ENCODE measurements around the gene ERH. TPM values are rescaled to one million over a fixed set of nuclear protein-coding genes. Genes with fewer than 3 reads are reported as not detected.
A peak's percentile ranks its signal among the peaks of the same experiment; 100 is the strongest.

ERH gene
- total RNA-seq, 5 donors from 2014 or later (not counting 1 experiment from before 2014, with no cell fraction given) = 108 to 119 (median 115) TPM

GRCh38 chr14:69342928-69343525 lies 55.1 kb downstream of the ERH start:
- H3K27me3 ChIP-seq (replicated peaks in 1 of 2; ENCODE audit: control insufficient read depth in 2 of 2, extremely low read depth in 1 of 2, insufficient read depth in 2 of 2, low read length in 1 of 2) = peaks cover 0 to 29% of the 10 kb centered on the region in 2 experiments
- Mint-ChIP-seq H3K4me3 (no peak overlapping the region), H3K4me1 (no peaks in the 10 kb centered on the region), H3K27me3 (peaks cover 14 to 16% of the 10 kb centered on the region in 2 donors), H3K27ac (no peak overlapping the region), H3K9me3 (no peaks in the 10 kb centered on the region), H3K36me3 (no peaks in the 10 kb centered on the region)
- ATAC-seq (replicated peaks in 1 of 4) = no peak
- no peaks in the 10 kb centered on the region for H3K36me3 ChIP-seq (ENCODE audit: control insufficient read depth in 2 of 2, extremely low read depth in 1 of 2, insufficient read depth in 1 of 2, low read length in 1 of 2)
- ChIA-PET CTCF (no interaction called here), POLR2A (no interaction called here)
- H3K4me1 ChIP-seq (ENCODE audit: control insufficient read depth in 1 of 2, extremely low read depth in 1 of 2, insufficient read depth in 2 of 2, low read length in 2 of 2) = no peaks in the 10 kb centered on the region
- 90% methylated on average over 6 of the region's 8 CpGs for WGBS (ENCODE audit: insufficient coverage)
- no peaks in the 10 kb centered on the region for H3K9me3 ChIP-seq
- H3K27ac ChIP-seq (ENCODE audit: low read length) = no peak overlapping the region
- H3K4me3 ChIP-seq (ENCODE audit: control insufficient read depth in 1 of 2, extremely low read depth in 1 of 2, low read length in 1 of 2) = no peak overlapping the region
- no peak for DNase-seq

DNA sequence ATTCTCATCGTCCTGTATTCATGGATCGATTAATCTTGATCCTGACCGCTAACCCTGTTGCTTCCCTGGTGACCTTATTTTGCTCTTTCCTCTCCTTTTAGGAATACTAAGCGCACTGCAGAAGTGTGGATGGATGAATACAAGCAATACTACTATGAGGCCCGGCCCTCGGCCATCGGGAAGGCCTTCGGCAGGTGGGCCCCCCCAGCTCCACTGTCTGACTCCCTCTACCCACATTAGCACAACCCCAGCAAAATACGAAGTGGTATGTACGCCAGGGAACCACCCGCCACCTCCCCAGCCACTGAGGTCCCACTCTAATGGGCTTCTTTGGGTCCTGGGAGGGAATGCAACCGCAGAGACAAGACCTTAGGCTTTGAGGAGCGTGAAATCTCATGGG lies 58.7 kb downstream of the ERH start:
- POLR2A ChIA-PET = no interaction called here

DNA sequence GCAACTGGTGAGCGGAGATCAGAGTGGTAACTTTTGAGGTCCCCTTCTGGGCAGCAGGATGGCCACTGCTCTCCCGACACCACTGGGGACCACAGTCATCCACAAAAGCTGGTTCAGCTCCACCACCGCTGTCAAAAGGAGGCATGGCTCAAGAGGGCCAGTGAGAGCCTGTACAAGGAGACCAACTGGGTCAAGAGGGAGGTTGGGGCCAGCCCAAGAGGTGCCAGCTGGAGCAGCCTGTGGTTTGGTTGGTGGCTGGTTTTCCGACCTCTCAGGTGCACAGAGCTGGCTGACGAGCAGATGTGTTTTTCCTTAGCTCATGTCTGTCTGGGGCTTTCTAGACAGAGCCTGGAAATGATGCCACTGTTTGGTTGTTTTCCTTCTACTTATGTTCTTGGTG lies 60.1 kb downstream of the ERH start:
- H3K36me3 ChIP-seq (ENCODE audit: control insufficient read depth in 2 of 2, extremely low read depth in 1 of 2, insufficient read depth in 1 of 2, low read length in 1 of 2) = peaks cover 0 to 2% of the 10 kb centered on the region in 2 donors
- DNase-seq (no peak), ATAC-seq (replicated peaks in 1 of 4) (no peak)
- H3K4me1 ChIP-seq (ENCODE audit: control insufficient read depth in 1 of 2, extremely low read depth in 1 of 2, insufficient read depth in 2 of 2, low read length in 2 of 2) = peaks cover 0 to 20% of the 10 kb centered on the region in 2 experiments
- Mint-ChIP-seq H3K27me3 (peaks cover 16 to 19% of the 10 kb centered on the region in 2 donors), H3K36me3 (no peaks in the 10 kb centered on the region), H3K4me3 (no peak overlapping the region), H3K9me3 (no peaks in the 10 kb centered on the region), H3K4me1 (peaks cover 7 to 23% (median 14%) of the 10 kb centered on the region in 3 donors), H3K27ac (no peak overlapping the region)
- no peak overlapping the region for H3K4me3 ChIP-seq (ENCODE audit: control insufficient read depth in 1 of 2, extremely low read depth in 1 of 2, low read length in 1 of 2)
- ChIA-PET POLR2A (no interaction called here), CTCF (no interaction called here)
- no peaks in the 10 kb centered on the region for H3K9me3 ChIP-seq
- 82% methylated on average over 4 of the region's 5 CpGs for WGBS (ENCODE audit: insufficient coverage)
- peaks cover 0 to 27% of the 10 kb centered on the region in 2 experiments for H3K27me3 ChIP-seq (replicated peaks in 1 of 2; ENCODE audit: control insufficient read depth in 2 of 2, extremely low read depth in 1 of 2, insufficient read depth in 2 of 2, low read length in 1 of 2)
- H3K27ac ChIP-seq (ENCODE audit: low read length) = no peak overlapping the region

More for the DNA sequence above, 58.7 kb downstream of the ERH start:
- peaks cover 0 to 27% of the 10 kb centered on the region in 2 experiments for H3K27me3 ChIP-seq (replicated peaks in 1 of 2; ENCODE audit: control insufficient read depth in 2 of 2, extremely low read depth in 1 of 2, insufficient read depth in 2 of 2, low read length in 1 of 2)
- H3K4me1 ChIP-seq (ENCODE audit: control insufficient read depth in 1 of 2, extremely low read depth in 1 of 2, insufficient read depth in 2 of 2, low read length in 2 of 2) = peaks cover 0 to 15% of the 10 kb centered on the region in 2 experiments
- Mint-ChIP-seq H3K9me3 (no peaks in the 10 kb centered on the region), H3K4me1 (peaks cover 2 to 16% (median 8%) of the 10 kb centered on the region in 3 donors), H3K4me3 (no peak overlapping the region), H3K27me3 (peaks cover 13 to 16% of the 10 kb centered on the region in 2 donors), H3K27ac (no peak overlapping the region), H3K36me3 (no peaks in the 10 kb centered on the region)
- WGBS (ENCODE audit: insufficient coverage) = 93% methylated on average over 2 of the region's 13 CpGs
- H3K36me3 ChIP-seq (ENCODE audit: control insufficient read depth in 2 of 2, extremely low read depth in 1 of 2, insufficient read depth in 1 of 2, low read length in 1 of 2) = no peaks in the 10 kb centered on the region
- H3K9me3 ChIP-seq = no peaks in the 10 kb centered on the region
- no peak overlapping the region for H3K27ac ChIP-seq (ENCODE audit: low read length)
- CTCF ChIA-PET = no interaction called here
- DNase-seq (no peak), ATAC-seq (replicated peaks in 1 of 4) (no peak)
- no peak overlapping the region for H3K4me3 ChIP-seq (ENCODE audit: control insufficient read depth in 1 of 2, extremely low read depth in 1 of 2, low read length in 1 of 2)

GRCh38 chr14:69335371-69335771 lies 62.7 kb downstream of the ERH start:
- CTCF ChIA-PET = no interaction called here

DNA sequence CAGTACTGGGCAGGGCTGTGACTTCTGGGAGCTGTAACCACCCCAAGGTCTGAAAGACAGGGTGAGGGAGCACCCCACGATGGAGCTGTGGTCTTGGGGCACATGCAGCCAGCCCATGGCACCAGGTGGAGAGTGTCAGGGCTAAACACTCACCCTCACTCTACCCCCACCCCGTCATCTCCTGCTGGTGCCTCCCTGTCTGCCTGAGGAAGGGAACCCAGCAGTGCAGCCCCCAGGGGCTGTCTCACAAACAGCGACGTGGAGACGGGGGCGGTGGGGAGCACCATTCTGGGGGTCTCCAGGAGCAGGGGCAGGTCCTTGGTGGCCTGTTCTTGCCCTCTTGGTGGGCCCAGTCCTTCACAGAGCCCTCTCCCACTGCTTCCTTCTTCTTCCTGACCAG lies 63.5 kb downstream of the ERH start:
- Histone ChIP-seq H3K27me3 (replicated peaks in 1 of 2; ENCODE audit: control insufficient read depth in 2 of 2, extremely low read depth in 1 of 2, insufficient read depth in 2 of 2, low read length in 1 of 2) (peaks cover 0 to 20% of the 10 kb centered on the region in 2 experiments), H3K4me1 (ENCODE audit: control insufficient read depth in 1 of 2, extremely low read depth in 1 of 2, insufficient read depth in 2 of 2, low read length in 2 of 2) (peaks cover 0 to 20% of the 10 kb centered on the region in 2 experiments), H3K27ac (ENCODE audit: low read length) (no peak overlapping the region), H3K36me3 (ENCODE audit: control insufficient read depth in 2 of 2, extremely low read depth in 1 of 2, insufficient read depth in 1 of 2, low read length in 1 of 2) (peaks cover 0 to 2% of the 10 kb centered on the region in 2 donors), H3K9me3 (no peaks in the 10 kb centered on the region), H3K4me3 (ENCODE audit: control insufficient read depth in 1 of 2, extremely low read depth in 1 of 2, low read length in 1 of 2) (no peak overlapping the region)
- Mint-ChIP-seq H3K27me3 (peaks cover 0 to 10% of the 10 kb centered on the region in 2 donors), H3K4me1 (peaks cover 7 to 23% (median 14%) of the 10 kb centered on the region in 3 donors), H3K27ac (no peak overlapping the region), H3K4me3 (no peak overlapping the region), H3K9me3 (no peaks in the 10 kb centered on the region), H3K36me3 (no peaks in the 10 kb centered on the region)
- POLR2A ChIA-PET = no interaction called here
- CTCF ChIA-PET = no interaction called here
- ATAC-seq (replicated peaks in 1 of 4) (no peak), DNase-seq (no peak)
- WGBS (ENCODE audit: insufficient coverage) = 84% methylated on average over 5 of the region's 6 CpGs

More at GRCh38 chr14:69335371-69335771, 62.7 kb downstream of the ERH start:
- Mint-ChIP-seq H3K4me1 (peaks cover 7 to 23% (median 14%) of the 10 kb centered on the region in 3 donors), H3K4me3 (peak overlapping the region in 1 of 3 donors; percentile 7), H3K27me3 (peaks cover 0 to 13% of the 10 kb centered on the region in 2 donors), H3K9me3 (no peaks in the 10 kb centered on the region), H3K36me3 (no peaks in the 10 kb centered on the region), H3K27ac (no peak overlapping the region)
- WGBS (ENCODE audit: insufficient coverage) = 0% methylated on average over 3 of the region's 6 CpGs
- peak in 2 of 4 experiments; percentile 45 to 66 for ATAC-seq (replicated peaks in 1 of 4)
- Histone ChIP-seq H3K27ac (ENCODE audit: low read length) (no peak overlapping the region), H3K4me1 (ENCODE audit: control insufficient read depth in 1 of 2, extremely low read depth in 1 of 2, insufficient read depth in 2 of 2, low read length in 2 of 2) (peaks cover 0 to 20% of the 10 kb centered on the region in 2 experiments), H3K36me3 (ENCODE audit: control insufficient read depth in 2 of 2, extremely low read depth in 1 of 2, insufficient read depth in 1 of 2, low read length in 1 of 2) (peaks cover 0 to 2% of the 10 kb centered on the region in 2 donors), H3K4me3 (ENCODE audit: control insufficient read depth in 1 of 2, extremely low read depth in 1 of 2, low read length in 1 of 2) (no peak overlapping the region), H3K9me3 (no peaks in the 10 kb centered on the region), H3K27me3 (replicated peaks in 1 of 2; ENCODE audit: control insufficient read depth in 2 of 2, extremely low read depth in 1 of 2, insufficient read depth in 2 of 2, low read length in 1 of 2) (peaks cover 0 to 22% of the 10 kb centered on the region in 2 experiments)
- POLR2A ChIA-PET = no interaction called here
- DNase-seq = peak in 1 of 35 experiments; percentile 15

DNA sequence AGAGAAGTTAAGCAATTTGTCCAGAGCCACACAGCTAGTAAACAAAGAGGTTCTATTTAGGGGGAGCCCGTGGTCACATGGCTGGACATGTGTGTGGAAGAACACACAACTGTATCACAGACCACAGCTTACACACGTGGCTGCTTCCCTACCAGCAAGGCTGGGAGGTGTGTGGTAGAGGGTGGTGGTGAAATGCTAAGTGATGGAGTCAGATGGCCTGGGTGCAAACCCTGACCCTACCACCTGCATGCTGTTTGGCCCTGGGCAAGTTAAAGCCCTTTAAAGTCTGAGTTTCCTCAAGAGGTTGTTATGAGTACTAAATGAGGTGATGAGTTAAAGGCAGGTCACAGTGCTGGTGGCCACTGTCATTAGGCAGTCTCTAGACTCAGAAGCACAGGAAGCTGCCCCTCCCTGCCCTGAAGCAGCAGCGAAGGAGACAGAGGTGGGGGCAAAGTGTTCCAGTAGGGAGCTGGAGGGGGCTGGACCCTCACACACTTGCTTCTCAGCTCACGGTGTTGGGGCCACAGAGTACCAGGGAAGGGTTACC lies 64.2 kb downstream of the ERH start:
- WGBS (ENCODE audit: insufficient coverage) = 43% methylated on average over 2 of the region's 4 CpGs
- peaks cover 0 to 20% of the 10 kb centered on the region in 2 experiments for H3K4me1 ChIP-seq (ENCODE audit: control insufficient read depth in 1 of 2, extremely low read depth in 1 of 2, insufficient read depth in 2 of 2, low read length in 2 of 2)
- no peak overlapping the region for H3K4me3 ChIP-seq (ENCODE audit: control insufficient read depth in 1 of 2, extremely low read depth in 1 of 2, low read length in 1 of 2)
- peaks cover 0 to 15% of the 10 kb centered on the region in 2 experiments for H3K27me3 ChIP-seq (replicated peaks in 1 of 2; ENCODE audit: control insufficient read depth in 2 of 2, extremely low read depth in 1 of 2, insufficient read depth in 2 of 2, low read length in 1 of 2)
- DNase-seq = no peak
- H3K36me3 Mint-ChIP-seq = no peaks in the 10 kb centered on the region
- peaks cover 7 to 23% (median 14%) of the 10 kb centered on the region in 3 donors for H3K4me1 Mint-ChIP-seq
- no peaks in the 10 kb centered on the region for H3K9me3 ChIP-seq
- ATAC-seq (replicated peaks in 1 of 4) = no peak
- H3K27me3 Mint-ChIP-seq = peaks cover 0 to 7% of the 10 kb centered on the region in 2 donors
- H3K9me3 Mint-ChIP-seq = no peaks in the 10 kb centered on the region
- peaks cover 0 to 2% of the 10 kb centered on the region in 2 donors for H3K36me3 ChIP-seq (ENCODE audit: control insufficient read depth in 2 of 2, extremely low read depth in 1 of 2, insufficient read depth in 1 of 2, low read length in 1 of 2)
- ChIA-PET POLR2A (no interaction called here), CTCF (no interaction called here)
- H3K27ac Mint-ChIP-seq = no peak overlapping the region
- H3K4me3 Mint-ChIP-seq = no peak overlapping the region
- H3K27ac ChIP-seq (ENCODE audit: low read length) = no peak overlapping the region
